HUES6 (cell line): Measurements from ENCODE around the gene FAM110D.

Experiments
- H3K27ac ChIP-seq: 2 replicates; pipeline ENCODE4 v1.7.0; 2013; ENCODE audit warnings: low read depth, mild to moderate bottlenecking, low read length, inconsistent platforms
- H3K27me3 ChIP-seq: 2 replicates; pipeline ENCODE4 v1.6.1; 2013; ENCODE audit warnings: low read length; ENCODE audit not compliant: control insufficient read depth, insufficient read depth
- H3K36me3 ChIP-seq: 2 replicates; pipeline ENCODE4 v1.6.1; 2013; ENCODE audit warnings: low read length; ENCODE audit not compliant: control insufficient read depth, insufficient read depth
- H3K4me1 ChIP-seq: 2 replicates; pipeline ENCODE4 v1.6.1; 2013; ENCODE audit warnings: low read length; ENCODE audit not compliant: control insufficient read depth, insufficient read depth
- H3K4me3 ChIP-seq: 2 replicates; pipeline ENCODE4 v1.5.1; 2013; ENCODE audit warnings: low read depth, low read length
- H3K9ac ChIP-seq: one replicate; pipeline ENCODE4 v1.6.1; 2013; ENCODE audit warnings: mild to moderate bottlenecking, low read length
- H3K9me3 ChIP-seq: 2 replicates; pipeline ENCODE4 v1.6.1; 2013; ENCODE audit warnings: low read depth, low read length; ENCODE audit not compliant: control insufficient read depth, insufficient read depth

The FAM110D gene

GRCh38 chr1:26132834-26133167, 26.1 kb upstream of the FAM110D start:
- H3K9me3 ChIP-seq, result no peaks in the 10 kb centered on the region
- H3K9ac ChIP-seq, result no peak overlapping the region

GRCh38 chr1:26134466-26134865, 24.4 kb upstream of the FAM110D start:
- no peaks in the 10 kb centered on the region for H3K36me3 ChIP-seq
- no peak overlapping the region for H3K27ac ChIP-seq
- no peaks in the 10 kb centered on the region for H3K9me3 ChIP-seq
- H3K27me3 ChIP-seq, result no peaks in the 10 kb centered on the region
- no peak overlapping the region for H3K9ac ChIP-seq
- H3K4me3 ChIP-seq, result no peak overlapping the region
- peaks cover 5% of the 10 kb centered on the region for H3K4me1 ChIP-seq

More at GRCh38 chr1:26132834-26133167, 26.1 kb upstream of the FAM110D start:
- H3K4me3 ChIP-seq, result no peak overlapping the region
- peaks cover under 1% of the 10 kb centered on the region; the same call in 1 of the 2 replicates for H3K4me1 ChIP-seq
- H3K27ac ChIP-seq, result no peak overlapping the region
- no peaks in the 10 kb centered on the region for H3K27me3 ChIP-seq
- H3K36me3 ChIP-seq, result no peaks in the 10 kb centered on the region

- no peaks in the 10 kb centered on the region for H3K9me3 ChIP-seq
- no peak overlapping the region for H3K27ac ChIP-seq
- H3K4me1 ChIP-seq, result peaks cover 5% of the 10 kb centered on the region
- no peaks in the 10 kb centered on the region for H3K36me3 ChIP-seq
- no peaks in the 10 kb centered on the region for H3K27me3 ChIP-seq
- H3K9ac ChIP-seq, result no peak overlapping the region
- no peak overlapping the region for H3K4me3 ChIP-seq
These were observed 19.8 kb upstream of the FAM110D start for GRCh38 chr1:26138974-26139558.

GRCh38 chr1:26142159-26142558, 16.7 kb upstream of the FAM110D start:
- no peak overlapping the region for H3K9ac ChIP-seq
- H3K9me3 ChIP-seq, result no peaks in the 10 kb centered on the region
- H3K36me3 ChIP-seq, result no peaks in the 10 kb centered on the region
- peaks cover 18% of the 10 kb centered on the region for H3K27me3 ChIP-seq
- peaks cover 5% of the 10 kb centered on the region for H3K4me1 ChIP-seq
- H3K4me3 ChIP-seq, result no peak overlapping the region
- no peak overlapping the region for H3K27ac ChIP-seq

GRCh38 chr1:26145041-26145959, 13.6 kb upstream of the FAM110D start:
- no peaks in the 10 kb centered on the region for H3K4me1 ChIP-seq
- H3K36me3 ChIP-seq, result no peaks in the 10 kb centered on the region
- H3K9ac ChIP-seq, result no peak overlapping the region
- H3K27ac ChIP-seq, result no peak overlapping the region
- H3K9me3 ChIP-seq, result no peaks in the 10 kb centered on the region
- peaks cover 37% of the 10 kb centered on the region for H3K27me3 ChIP-seq
- H3K4me3 ChIP-seq, result no peak overlapping the region

- H3K4me3 ChIP-seq, result no peak overlapping the region
- no peak overlapping the region for H3K27ac ChIP-seq
- H3K9ac ChIP-seq, result no peak overlapping the region
- peaks cover 42% of the 10 kb centered on the region for H3K27me3 ChIP-seq
- H3K4me1 ChIP-seq, result no peaks in the 10 kb centered on the region
- H3K9me3 ChIP-seq, result no peaks in the 10 kb centered on the region
- H3K36me3 ChIP-seq, result no peaks in the 10 kb centered on the region
These were observed 13.0 kb upstream of the FAM110D start for GRCh38 chr1:26145960-26146294.

- H3K4me3 ChIP-seq, result no peak overlapping the region
- peaks cover 63% of the 10 kb centered on the region for H3K27me3 ChIP-seq
- no peak overlapping the region for H3K27ac ChIP-seq
- no peaks in the 10 kb centered on the region for H3K4me1 ChIP-seq
- H3K9ac ChIP-seq, result no peak overlapping the region
- no peaks in the 10 kb centered on the region for H3K9me3 ChIP-seq
- H3K36me3 ChIP-seq, result no peaks in the 10 kb centered on the region
These were observed 10.0 kb upstream of the FAM110D start for GRCh38 chr1:26148887-26149286.

- Histone ChIP-seq H3K27me3 (peaks cover 84% of the 10 kb centered on the region), H3K36me3 (no peaks in the 10 kb centered on the region), H3K9ac (no peak overlapping the region)
These were observed 4.8 kb upstream of the FAM110D start for GRCh38 chr1:26153966-26154532.

GRCh38 chr1:26154750-26155149, 4.1 kb upstream of the FAM110D start:
- peak overlapping the region; percentile 49 for H3K4me3 ChIP-seq
- H3K27me3 ChIP-seq, result peaks cover 87% of the 10 kb centered on the region
- no peaks in the 10 kb centered on the region for H3K36me3 ChIP-seq
- H3K27ac ChIP-seq, result no peak overlapping the region
- H3K9ac ChIP-seq, result no peak overlapping the region
- no peaks in the 10 kb centered on the region for H3K9me3 ChIP-seq
- peaks cover 44% of the 10 kb centered on the region for H3K4me1 ChIP-seq

More at GRCh38 chr1:26153966-26154532, 4.8 kb upstream of the FAM110D start:
- Histone ChIP-seq H3K4me3 (no peak overlapping the region), H3K4me1 (peaks cover 37% of the 10 kb centered on the region), H3K9me3 (no peaks in the 10 kb centered on the region), H3K27ac (no peak overlapping the region)

- Histone ChIP-seq H3K27me3 (peaks cover 88% of the 10 kb centered on the region), H3K4me3 (peak overlapping the region; percentile 49), H3K4me1 (peaks cover 48% of the 10 kb centered on the region), H3K9ac (no peak overlapping the region), H3K9me3 (no peaks in the 10 kb centered on the region), H3K36me3 (no peaks in the 10 kb centered on the region), H3K27ac (no peak overlapping the region)
These were observed 3.3 kb upstream of the FAM110D start for GRCh38 chr1:26155370-26156284.
